Motor neuron (in vitro differentiated cells): ENCODE measurements around the gene GKAP1. TPM values are rescaled to one million over a fixed set of nuclear protein-coding genes. Genes with fewer than 3 reads are reported as not detected.

Source experiments
- ATAC-seq, 8 experiments: fragments of 200-7000 bp; cut with Tn5 transposase; replicated peaks in 6 of 8; 2 replicates each; pipeline ENCODE4 v1.8.0; 2021; ENCODE audit warnings: mild to moderate bottlenecking in 8 of 8, moderate library complexity in 8 of 8
- H3K27ac ChIP-seq, 2 donors: fragments of 250-450 bp; sonication (Bioruptor Pico); 2 replicates each; pipeline ENCODE4 v1.9.0; 2021; ENCODE audit warnings: antibody characterized with exemption in 2 of 2, mild to moderate bottlenecking in 2 of 2, moderate library complexity in 1 of 2
- H3K4me1 ChIP-seq, 2 donors: fragments of 250-450 bp; sonication (Bioruptor Pico); replicated peaks in 1 of 2; 2 replicates each; pipeline ENCODE4 v1.6.1; 2021; ENCODE audit warnings: antibody characterized with exemption in 2 of 2, mild to moderate bottlenecking in 2 of 2, moderate library complexity in 1 of 2
- H3K4me3 ChIP-seq, 5 donors: fragments of 250-450 bp; sonication (Bioruptor Pico); 2 replicates each; pipeline ENCODE4 v1.9.0; 2021; ENCODE audit warnings: antibody characterized with exemption in 5 of 5, mild to moderate bottlenecking in 5 of 5, moderate library complexity in 4 of 5
- WGBS, 10 experiments: fragments of 450-650 bp; shearing (Covaris generic); methylation state at CpG; one replicate each; pipeline ENCODE4 v1.0.0; 2022; 5-methylcytosine and 5-hydroxymethylcytosine counted together
- in situ Hi-C, 9 experiments: fragments of 400-800 bp; cut with MboI; loops; one replicate each; pipeline ENCODE4 v1.15.0; 2021; ENCODE audit warnings: low sequenced_read_pairs in 9 of 9, low pct_unique_long_range_greater_than_20kb in 2 of 9; ENCODE audit not compliant: unreplicated experiment in 9 of 9
- total RNA-seq, 8 experiments: library from RNA; unstranded; fragments of 300-600 nt; gene quantifications; 2 replicates each; pipeline versions ENCODE4 v1.2.3 to v1.2.4, GENCODE V29; 2022

The GKAP1 gene
- total RNA-seq, 8 experiments from 2014 or later: 1.3 to 20.9 (median 14.4) TPM

- H3K27ac ChIP-seq: no peak overlapping the region
- H3K4me3 ChIP-seq: no peak overlapping the region
- in situ Hi-C loops: no loop called here
- WGBS, 10 experiments: 10 to 100% (median 86%) methylated on average over 1 to 3 of the region's 4 CpGs; no CpG with 5 or more reads in 1 of the 10 experiments
- no peak for ATAC-seq
- peaks cover 0 to 4% of the 10 kb centered on the region in 2 donors for H3K4me1 ChIP-seq
These were observed 118.5 kb downstream of the GKAP1 start for GRCh38 chr9:83698976-83699585.

GRCh38 chr9:83691492-83691891 lies 126.1 kb downstream of the GKAP1 start:
- Histone ChIP-seq H3K27ac (no peak overlapping the region), H3K4me1 (no peaks in the 10 kb centered on the region), H3K4me3 (no peak overlapping the region)
- 54 to 100% (median 95%) methylated on average over 1 to 3 of the region's 3 CpGs; no CpG with 5 or more reads in 2 of the 10 experiments for WGBS, 10 experiments
- no peak for ATAC-seq
- in situ Hi-C loops: no loop called here

Other genes with a start within 250 kb of the GKAP1 start
- 1 to 10 TPM; 2.1 to 6.6 (median 3.7) TPM for gene IDNK, start 194.6 kb downstream of the GKAP1 start, total RNA-seq
- gene UBQLN1, start 109.8 kb downstream of the GKAP1 start, total RNA-seq: 100 to 1,000 TPM in 5 of 8 experiments, 10 to 100 TPM in 3; 85.2 to 124 (median 104) TPM
- 10 to 100 TPM in 2 of 8 experiments, 1 to 10 TPM in 6; 3.3 to 18.6 (median 8.8) TPM for gene KIF27, start 103.7 kb upstream of the GKAP1 start, total RNA-seq
- 100 to 1,000 TPM; 405 to 918 (median 496) TPM for gene HNRNPK, start 162.4 kb upstream of the GKAP1 start, total RNA-seq
- 10 to 100 TPM in 4 of 8 experiments, 1 to 10 TPM in 4; 1.9 to 19.4 (median 7.6) TPM for gene RMI1, start 163.0 kb upstream of the GKAP1 start, total RNA-seq